Calu3 (cell line): ENCODE results near the gene MACROD1. TPM values are rescaled to one million over a fixed set of nuclear protein-coding genes. Genes with fewer than 3 reads are reported as not detected.

ENCODE experiments used
- BruUV-seq: library from RNA; stranded (reverse); fragments of 400-500 nt; replicated peaks from 2 replicates; lab custom pipeline; 2021; lab: Mats Ljungman, UMichigan
- CTCF ChIA-PET: fragments of 300-600 bp; sonication (Branson Sonifier 250); formaldehyde crosslinking; loops from one replicate; lab custom pipeline; 2022; ENCODE audit warnings: antibody characterized with exemption; lab: Charles Lee
- DNase-seq: peaks from one replicate; pipeline ENCODE4 v3.0.0; 2022
- H3K27ac Mint-ChIP-seq: one replicate; pipeline ENCODE4 v1.8.0; 2022; ENCODE audit warnings: mixed read lengths; ENCODE audit not compliant: unreplicated experiment
- H3K27me3 Mint-ChIP-seq: one replicate; pipeline ENCODE4 v1.8.0; 2022; ENCODE audit warnings: mixed read lengths; ENCODE audit not compliant: unreplicated experiment
- H3K36me3 Mint-ChIP-seq: one replicate; pipeline ENCODE4 v1.8.0; 2022; ENCODE audit warnings: mild to moderate bottlenecking, moderate library complexity, mixed read lengths; ENCODE audit not compliant: insufficient read depth, unreplicated experiment
- H3K4me1 Mint-ChIP-seq: one replicate; pipeline ENCODE4 v1.8.0; 2022; ENCODE audit warnings: mild to moderate bottlenecking, low read depth, mixed read lengths; ENCODE audit not compliant: unreplicated experiment
- H3K4me3 Mint-ChIP-seq: one replicate; pipeline ENCODE4 v1.8.0; 2022; ENCODE audit warnings: mild to moderate bottlenecking, low read depth, moderate library complexity, mixed read lengths; ENCODE audit not compliant: unreplicated experiment
- H3K9me3 Mint-ChIP-seq: one replicate; pipeline ENCODE4 v1.8.0; 2022; ENCODE audit warnings: low read depth, mixed read lengths; ENCODE audit not compliant: unreplicated experiment
- intact Hi-C: fragments of 100-400 bp; cut with micrococcal nuclease; formaldehyde crosslinking; loops from one replicate; pipeline ENCODE4 v1.10.0; 2022; ENCODE audit not compliant: unreplicated experiment
- total RNA-seq: library from RNA; stranded (reverse); gene quantifications from 2 replicates; pipeline ENCODE4 v1.2.3, GENCODE V29; 2022
- TF ChIP-seq, protein P1 (sequence below): fragments of 200-600 bp; IDR thresholded peaks from one replicate; pipeline ENCODE4 v1.8.0; 2022; ENCODE audit warnings: antibody characterized with exemption; ENCODE audit not compliant: unreplicated experiment

The MACROD1 gene
- total RNA-seq, 1 experiment from 2014 or later, result 35.7 TPM

DNA sequence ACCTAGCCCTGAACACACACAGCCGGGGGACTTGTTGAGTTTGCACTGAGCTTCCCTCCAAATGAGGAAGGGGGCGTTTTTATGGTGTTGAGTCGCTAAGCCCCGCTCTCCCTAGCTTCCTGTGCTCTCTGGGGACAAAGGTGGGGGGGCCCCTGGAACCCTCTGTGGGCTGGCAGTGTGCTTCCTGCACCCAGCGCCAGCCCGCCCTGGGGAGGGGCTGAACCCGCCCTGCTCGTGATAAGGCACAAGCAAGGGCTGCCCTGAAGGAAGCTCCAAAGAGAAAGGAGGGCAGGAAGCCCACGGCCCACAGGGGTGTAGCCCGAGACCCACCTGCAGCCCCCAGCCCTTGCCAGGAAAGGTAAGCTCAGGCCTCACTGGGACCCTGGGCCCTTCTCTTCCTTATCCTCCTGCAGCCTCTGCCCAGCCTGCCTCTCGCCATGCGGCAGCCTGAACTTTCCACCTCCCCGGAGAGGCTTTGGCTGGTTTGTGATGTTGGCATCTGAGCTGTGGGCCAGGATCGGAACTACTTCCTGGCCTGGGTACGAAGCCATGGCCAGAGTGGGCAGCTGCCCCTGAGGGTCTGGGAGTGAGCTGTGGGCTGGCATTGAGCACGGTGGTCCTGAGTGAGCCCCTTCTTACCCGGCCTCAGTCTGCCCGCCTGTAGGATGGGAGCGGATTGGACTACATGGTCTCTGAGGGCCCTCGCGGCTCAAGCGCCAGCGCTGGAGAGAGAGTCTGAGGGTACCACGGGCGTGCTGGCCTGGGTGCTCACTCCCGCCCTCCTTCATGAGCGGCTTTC lies 40.7 kb upstream of the MACROD1 start, which contains the start of gene FERMT3:
Gene FERMT3 (plus strand): TSS at position 265 of the 799 bp plus-strand sequence. CDS start 644 bp downstream, outside the sequence.
- no TSS peak for BruUV-seq
- Mint-ChIP-seq H3K27ac (no peak within 1 kb of the TSS), H3K4me1 (peaks cover 9% of the 10 kb centered on the region), H3K4me3 (no peak within 1 kb of the TSS), H3K27me3 (no peaks in the 10 kb centered on the region), H3K36me3 (peaks cover 80% of the 10 kb centered on the region), H3K9me3 (no peaks in the 10 kb centered on the region)
- no peak for DNase-seq
- intact Hi-C loops, result no loop called here
- CTCF ChIA-PET, result interaction anchor here (0.5 kb wide), 1 partner anchor 923 kb away, joined by 3 read pairs; no protein-coding TSS in a partner anchor
- TF ChIP-seq, protein P1, sequence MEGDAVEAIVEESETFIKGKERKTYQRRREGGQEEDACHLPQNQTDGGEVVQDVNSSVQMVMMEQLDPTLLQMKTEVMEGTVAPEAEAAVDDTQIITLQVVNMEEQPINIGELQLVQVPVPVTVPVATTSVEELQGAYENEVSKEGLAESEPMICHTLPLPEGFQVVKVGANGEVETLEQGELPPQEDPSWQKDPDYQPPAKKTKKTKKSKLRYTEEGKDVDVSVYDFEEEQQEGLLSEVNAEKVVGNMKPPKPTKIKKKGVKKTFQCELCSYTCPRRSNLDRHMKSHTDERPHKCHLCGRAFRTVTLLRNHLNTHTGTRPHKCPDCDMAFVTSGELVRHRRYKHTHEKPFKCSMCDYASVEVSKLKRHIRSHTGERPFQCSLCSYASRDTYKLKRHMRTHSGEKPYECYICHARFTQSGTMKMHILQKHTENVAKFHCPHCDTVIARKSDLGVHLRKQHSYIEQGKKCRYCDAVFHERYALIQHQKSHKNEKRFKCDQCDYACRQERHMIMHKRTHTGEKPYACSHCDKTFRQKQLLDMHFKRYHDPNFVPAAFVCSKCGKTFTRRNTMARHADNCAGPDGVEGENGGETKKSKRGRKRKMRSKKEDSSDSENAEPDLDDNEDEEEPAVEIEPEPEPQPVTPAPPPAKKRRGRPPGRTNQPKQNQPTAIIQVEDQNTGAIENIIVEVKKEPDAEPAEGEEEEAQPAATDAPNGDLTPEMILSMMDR, result no peak

DNA sequence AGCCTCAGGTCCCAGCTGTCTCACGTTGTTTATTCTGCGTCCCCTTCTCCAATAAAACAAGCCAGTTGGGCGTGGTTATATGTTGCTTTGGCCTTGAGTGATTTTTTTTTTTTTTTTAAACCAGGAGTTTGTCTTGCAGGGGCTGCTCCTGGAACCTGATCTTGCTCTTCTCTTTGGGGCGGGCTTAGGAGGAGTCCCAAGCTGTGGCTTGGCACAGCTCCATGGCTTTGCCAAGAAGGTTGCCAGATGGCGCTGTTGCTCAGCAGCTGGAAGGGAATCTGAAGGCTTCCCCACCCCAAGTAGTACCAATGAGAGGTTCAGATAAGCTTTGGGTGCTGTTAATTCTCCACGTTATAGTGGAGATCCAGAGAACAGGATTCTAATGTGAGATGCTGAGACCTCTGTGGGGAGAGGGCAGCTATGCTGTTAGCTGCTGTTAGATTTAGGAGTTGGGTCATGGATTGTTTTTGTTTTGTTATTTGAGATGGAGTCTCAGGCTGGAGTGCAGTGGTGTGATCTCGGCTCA lies 38.6 kb upstream of the MACROD1 start:
- CTCF ChIA-PET, result interaction anchor here (0.7 to 1.9 kb wide), 14 partner anchors 13 to 244 kb away, joined by 3 to 16 read pairs (median 4); partner anchors contain the start of genes PLCB3, PRDX5, STIP1 and TRMT112
- H3K36me3 Mint-ChIP-seq, result peaks cover 85% of the 10 kb centered on the region
- TF ChIP-seq, protein P1, result peak; percentile 12
- peak overlapping the region; percentile 31 for H3K27ac Mint-ChIP-seq
- DNase-seq, result peak; percentile 78
- H3K9me3 Mint-ChIP-seq, result no peaks in the 10 kb centered on the region
- H3K4me1 Mint-ChIP-seq, result peaks cover 9% of the 10 kb centered on the region
- no TSS peak for BruUV-seq
- no peaks in the 10 kb centered on the region for H3K27me3 Mint-ChIP-seq
- no peak overlapping the region for H3K4me3 Mint-ChIP-seq
- intact Hi-C loops, result no loop called here

GRCh38 chr11:64204080-64204440 lies 38.1 kb upstream of the MACROD1 start:
- TSS peak; percentile 95 for BruUV-seq
- Mint-ChIP-seq H3K36me3 (peaks cover 85% of the 10 kb centered on the region), H3K27ac (peak overlapping the region; percentile 31), H3K27me3 (no peaks in the 10 kb centered on the region), H3K4me1 (peaks cover 9% of the 10 kb centered on the region), H3K4me3 (no peak overlapping the region), H3K9me3 (no peaks in the 10 kb centered on the region)
- CTCF ChIA-PET, result interaction anchor here (0.5 to 1.9 kb wide), 13 partner anchors 13 to 151 kb away, joined by 3 to 16 read pairs (median 4); partner anchors contain the start of genes PLCB3, PRDX5, STIP1 and TRMT112
- intact Hi-C loops, result no loop called here
- TF ChIP-seq, protein P1, result no peak
- DNase-seq, result no peak

GRCh38 chr11:64203421-64204079 lies 37.6 kb upstream of the MACROD1 start:
- Mint-ChIP-seq H3K4me3 (no peak overlapping the region), H3K4me1 (peaks cover 9% of the 10 kb centered on the region), H3K9me3 (no peaks in the 10 kb centered on the region), H3K27me3 (no peaks in the 10 kb centered on the region), H3K27ac (no peak overlapping the region), H3K36me3 (peaks cover 85% of the 10 kb centered on the region)
- intact Hi-C loops, result no loop called here
- no TSS peak for BruUV-seq
- TF ChIP-seq, protein P1, result no peak
- CTCF ChIA-PET, result interaction anchor here (0.5 to 1.5 kb wide), 3 partner anchors 12 to 37 kb away, joined by 4 to 6 read pairs (median 5); partner anchors contain the start of gene STIP1
- no peak for DNase-seq
